ENCODE data around the gene AK9. TPM values are rescaled to one million over a fixed set of nuclear protein-coding genes. Genes with fewer than 3 reads are reported as not detected.

The AK9 gene
- total and polyA plus RNA-seq, 10 of the 15 experiments (the other 5 are each of a cell fraction or from before 2014, with no cell fraction given): 2.1 to 7.4 (median 4.2) TPM

DNA sequence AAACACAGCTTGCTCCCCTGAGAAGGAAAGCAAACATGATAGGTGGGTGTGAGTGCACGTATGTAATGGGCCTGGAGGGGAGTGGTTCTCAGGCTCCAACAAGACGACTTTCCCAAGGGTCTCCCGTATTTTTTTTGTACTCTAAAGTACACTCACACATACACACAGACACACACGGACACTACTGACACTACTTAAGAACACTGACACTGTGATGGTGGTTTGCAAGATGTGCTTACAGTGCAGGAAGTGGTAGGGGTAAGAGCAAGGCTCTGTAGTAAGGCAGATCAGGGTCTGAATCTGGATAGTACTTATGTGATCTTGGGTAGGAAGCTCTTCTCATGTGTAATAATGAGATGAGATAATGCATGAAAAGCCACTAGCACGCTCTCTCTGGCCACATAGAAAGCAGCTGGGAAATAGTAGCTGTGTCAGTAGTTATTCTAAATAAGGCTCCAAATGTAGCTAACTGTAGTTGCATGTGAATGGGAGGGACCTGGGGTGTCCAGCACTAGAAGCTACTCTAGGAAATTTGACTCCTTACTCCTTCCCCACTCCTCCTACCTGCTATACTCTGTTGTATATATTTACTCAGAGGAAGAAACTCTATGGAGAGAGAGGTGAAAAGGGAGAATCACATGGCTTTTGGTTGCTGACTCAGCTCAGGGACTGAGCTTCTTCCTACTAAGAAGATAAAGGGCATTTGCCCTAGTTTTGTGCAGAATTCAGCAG, 199.6 kb downstream of the AK9 start:
- peak; percentile 89 for ATAC-seq
- Histone ChIP-seq H3K9ac (ENCODE audit: control insufficient read depth, insufficient read depth, low read length) (no peak overlapping the region), H3K27ac (ENCODE audit: control insufficient read depth, insufficient read depth) (no peak overlapping the region), H3K4me2 (ENCODE audit: control insufficient read depth, insufficient read depth) (no peak overlapping the region), H4K20me1 (ENCODE audit: control insufficient read depth, insufficient read depth) (no peaks in the 10 kb centered on the region), H3K79me2 (ENCODE audit: control insufficient read depth, insufficient read depth, low read length) (no peaks in the 10 kb centered on the region), H3K4me1 (ENCODE audit: control insufficient read depth, insufficient read depth, low read length) (no peaks in the 10 kb centered on the region), H3K9me3 (replicated peaks; ENCODE audit: control insufficient read depth, insufficient read depth, low read length) (no peaks in the 10 kb centered on the region), H3K27me3 (replicated peaks in 1 of 2; ENCODE audit: control insufficient read depth in 2 of 2, insufficient read depth in 2 of 2, low read length in 1 of 2) (no peaks in the 10 kb centered on the region; a peak in 1 of 4 replicates), H3K4me3 (no peak overlapping the region), H2AFZ (ENCODE audit: control insufficient read depth, low read depth, low read length) (peak overlapping the region; percentile 5; the same call in 1 of the 2 replicates), H3K36me3 (ENCODE audit: control insufficient read depth in 2 of 2, insufficient read depth in 2 of 2, low read length in 1 of 2) (no peaks in the 10 kb centered on the region)
- intact Hi-C loops (cut with micrococcal nuclease; ENCODE audit: unreplicated experiment): no loop called here
- ChIA-PET POLR2A (interaction anchor here (0.6 to 1.7 kb wide), 8 partner anchors 31 to 840 kb away, joined by 3 to 10 read pairs (median 5); partner anchors contain the start of gene MICAL1), RAD21 (ENCODE audit: unreplicated experiment) (interaction anchor here (0.7 to 2.0 kb wide), 12 partner anchors 9 to 1042 kb away, joined by 3 to 7 read pairs (median 4); partner anchors contain the start of genes AK9 and FIG4), CTCF (interaction anchor here (0.6 to 1.4 kb wide), 5 partner anchors 9 to 1009 kb away, joined by 3 to 5 read pairs (median 4); no protein-coding TSS in a partner anchor), SMC1A (ENCODE audit: uncharacterized antibody, unreplicated experiment) (interaction anchor here (0.9 to 2.5 kb wide), 12 partner anchors 12 to 202 kb away, joined by 3 to 12 read pairs (median 4); partner anchors contain the start of genes MICAL1, PPIL6 and SMPD2)
- WGBS (ENCODE audit: insufficient coverage, insufficient replicate concordance, low lambda C conversion rate, missing lambda C conversion rate): 15% methylated on average over 5 of the region's 5 CpGs
- in situ Hi-C loops (cut with MboI): no loop called here
- BruUV-seq (replicated peaks): no TSS peak
- no peak for DNase-seq (ENCODE audit: low read depth, low spot score)
- no peak for FAIRE-seq
- TF ChIP-seq, protein P1, sequence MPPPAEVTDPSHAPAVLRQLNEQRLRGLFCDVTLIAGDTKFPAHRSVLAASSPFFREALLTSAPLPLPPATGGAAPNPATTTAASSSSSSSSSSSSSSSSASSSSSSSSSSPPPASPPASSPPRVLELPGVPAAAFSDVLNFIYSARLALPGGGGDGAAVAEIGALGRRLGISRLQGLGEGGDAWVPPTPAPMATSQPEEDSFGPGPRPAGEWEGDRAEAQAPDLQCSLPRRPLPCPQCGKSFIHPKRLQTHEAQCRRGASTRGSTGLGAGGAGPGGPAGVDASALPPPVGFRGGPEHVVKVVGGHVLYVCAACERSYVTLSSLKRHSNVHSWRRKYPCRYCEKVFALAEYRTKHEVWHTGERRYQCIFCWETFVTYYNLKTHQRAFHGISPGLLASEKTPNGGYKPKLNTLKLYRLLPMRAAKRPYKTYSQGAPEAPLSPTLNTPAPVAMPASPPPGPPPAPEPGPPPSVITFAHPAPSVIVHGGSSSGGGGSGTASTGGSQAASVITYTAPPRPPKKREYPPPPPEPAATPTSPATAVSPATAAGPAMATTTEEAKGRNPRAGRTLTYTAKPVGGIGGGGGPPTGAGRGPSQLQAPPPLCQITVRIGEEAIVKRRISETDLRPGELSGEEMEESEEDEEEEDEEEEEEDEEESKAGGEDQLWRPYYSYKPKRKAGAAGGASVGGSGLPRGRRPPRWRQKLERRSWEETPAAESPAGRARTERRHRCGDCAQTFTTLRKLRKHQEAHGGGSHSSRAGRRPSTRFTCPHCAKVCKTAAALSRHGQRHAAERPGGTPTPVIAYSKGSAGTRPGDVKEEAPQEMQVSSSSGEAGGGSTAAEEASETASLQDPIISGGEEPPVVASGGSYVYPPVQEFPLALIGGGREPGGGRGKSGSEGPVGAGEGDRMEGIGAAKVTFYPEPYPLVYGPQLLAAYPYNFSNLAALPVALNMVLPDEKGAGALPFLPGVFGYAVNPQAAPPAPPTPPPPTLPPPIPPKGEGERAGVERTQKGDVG (CRISPR knock-in tag; IDR thresholded peaks at IDR 0.05): no peak
- TF ChIP-seq CBX5 (IDR thresholded peaks at IDR 0.05; ENCODE audit: low read depth) (no peak), GATAD2B (conservative IDR thresholded peaks at IDR 0.05; ENCODE audit: low read depth) (no peak), WRNIP1 (IDR thresholded peaks at IDR 0.05; ENCODE audit: borderline replicate concordance, low read depth, low read length) (no peak), EED (IDR thresholded peaks at IDR 0.05; ENCODE audit: low read depth) (no peak), STAT1 (conservative IDR thresholded peaks at IDR 0.05) (no peak), ZNF622 (IDR thresholded peaks at IDR 0.05) (no peak), ETV6 (conservative IDR thresholded peaks at IDR 0.05 in 1 of 2, IDR thresholded peaks at IDR 0.05 in 1 of 2; ENCODE audit: borderline replicate concordance in 1 of 2, low read depth in 1 of 2) (no peak), SMARCA5 (IDR thresholded peaks at IDR 0.05) (no peak), BCL11A (IDR thresholded peaks at IDR 0.05; ENCODE audit: low read depth, low read length) (no peak), ESRRA (IDR thresholded peaks at IDR 0.05; ENCODE audit: low read length) (no peak), PAX8 (IDR thresholded peaks at IDR 0.05) (no peak), BHLHE40 (IDR thresholded peaks at IDR 0.05; ENCODE audit: borderline replicate concordance in 1 of 2, low read depth in 2 of 2, low read length in 1 of 2) (0 out of 4 replicates have a peak, but pooled peaks of 1 of the 2 experiments have one; percentile 11)
- TF ChIP-seq, protein P2, sequence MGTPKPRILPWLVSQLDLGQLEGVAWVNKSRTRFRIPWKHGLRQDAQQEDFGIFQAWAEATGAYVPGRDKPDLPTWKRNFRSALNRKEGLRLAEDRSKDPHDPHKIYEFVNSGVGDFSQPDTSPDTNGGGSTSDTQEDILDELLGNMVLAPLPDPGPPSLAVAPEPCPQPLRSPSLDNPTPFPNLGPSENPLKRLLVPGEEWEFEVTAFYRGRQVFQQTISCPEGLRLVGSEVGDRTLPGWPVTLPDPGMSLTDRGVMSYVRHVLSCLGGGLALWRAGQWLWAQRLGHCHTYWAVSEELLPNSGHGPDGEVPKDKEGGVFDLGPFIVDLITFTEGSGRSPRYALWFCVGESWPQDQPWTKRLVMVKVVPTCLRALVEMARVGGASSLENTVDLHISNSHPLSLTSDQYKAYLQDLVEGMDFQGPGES (IDR thresholded peaks at IDR 0.05): no peak
- TF ChIP-seq, protein P3, sequence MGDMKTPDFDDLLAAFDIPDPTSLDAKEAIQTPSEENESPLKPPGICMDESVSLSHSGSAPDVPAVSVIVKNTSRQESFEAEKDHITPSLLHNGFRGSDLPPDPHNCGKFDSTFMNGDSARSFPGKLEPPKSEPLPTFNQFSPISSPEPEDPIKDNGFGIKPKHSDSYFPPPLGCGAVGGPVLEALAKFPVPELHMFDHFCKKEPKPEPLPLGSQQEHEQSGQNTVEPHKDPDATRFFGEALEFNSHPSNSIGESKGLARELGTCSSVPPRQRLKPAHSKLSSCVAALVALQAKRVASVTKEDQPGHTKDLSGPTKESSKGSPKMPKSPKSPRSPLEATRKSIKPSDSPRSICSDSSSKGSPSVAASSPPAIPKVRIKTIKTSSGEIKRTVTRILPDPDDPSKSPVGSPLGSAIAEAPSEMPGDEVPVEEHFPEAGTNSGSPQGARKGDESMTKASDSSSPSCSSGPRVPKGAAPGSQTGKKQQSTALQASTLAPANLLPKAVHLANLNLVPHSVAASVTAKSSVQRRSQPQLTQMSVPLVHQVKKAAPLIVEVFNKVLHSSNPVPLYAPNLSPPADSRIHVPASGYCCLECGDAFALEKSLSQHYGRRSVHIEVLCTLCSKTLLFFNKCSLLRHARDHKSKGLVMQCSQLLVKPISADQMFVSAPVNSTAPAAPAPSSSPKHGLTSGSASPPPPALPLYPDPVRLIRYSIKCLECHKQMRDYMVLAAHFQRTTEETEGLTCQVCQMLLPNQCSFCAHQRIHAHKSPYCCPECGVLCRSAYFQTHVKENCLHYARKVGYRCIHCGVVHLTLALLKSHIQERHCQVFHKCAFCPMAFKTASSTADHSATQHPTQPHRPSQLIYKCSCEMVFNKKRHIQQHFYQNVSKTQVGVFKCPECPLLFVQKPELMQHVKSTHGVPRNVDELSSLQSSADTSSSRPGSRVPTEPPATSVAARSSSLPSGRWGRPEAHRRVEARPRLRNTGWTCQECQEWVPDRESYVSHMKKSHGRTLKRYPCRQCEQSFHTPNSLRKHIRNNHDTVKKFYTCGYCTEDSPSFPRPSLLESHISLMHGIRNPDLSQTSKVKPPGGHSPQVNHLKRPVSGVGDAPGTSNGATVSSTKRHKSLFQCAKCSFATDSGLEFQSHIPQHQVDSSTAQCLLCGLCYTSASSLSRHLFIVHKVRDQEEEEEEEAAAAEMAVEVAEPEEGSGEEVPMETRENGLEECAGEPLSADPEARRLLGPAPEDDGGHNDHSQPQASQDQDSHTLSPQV (IDR thresholded peaks at IDR 0.05): no peak

Data from GM12878 (cell line).